Bronchial epithelial cell (primary cell): ENCODE results near the gene DACT1. TPM values are rescaled to one million over a fixed set of nuclear protein-coding genes. Genes with fewer than 3 reads are reported as not detected.

Experiments
- DNase-seq: peaks from one replicate; pipeline ENCODE4 v3.0.0-alpha.2; 2010; ENCODE audit warnings: low read depth
- FAIRE-seq: peaks from 2 replicates; lab custom pipeline; 2011; peaks lifted over from hg19 to GRCh38; lab: Jason Lieb, UNC
- H3K27me3 ChIP-seq: 2 replicates; pipeline ENCODE4 v1.5.1; 2011; ENCODE audit warnings: low read length; ENCODE audit not compliant: control insufficient read depth, insufficient read depth
- H3K36me3 ChIP-seq: 2 replicates; pipeline ENCODE4 v1.5.1; 2011; ENCODE audit warnings: low read length; ENCODE audit not compliant: control insufficient read depth, insufficient read depth
- H3K4me3 ChIP-seq: 2 replicates; pipeline ENCODE4 v1.5.1; 2011; ENCODE audit warnings: mild to moderate bottlenecking, low read depth, low read length, control low read depth
- CTCF ChIP-seq: IDR thresholded peaks from 2 replicates; pipeline ENCODE4 v1.5.1; 2011; ENCODE audit warnings: mild to moderate bottlenecking, moderate library complexity, low read length, control low read depth, inconsistent platforms; ENCODE audit not compliant: insufficient read depth, severe bottlenecking
- total RNA-seq: library from RNA; depleted of rRNA; stranded (reverse); fragments of >200 nt; gene quantifications from 2 replicates; pipeline ENCODE4 v1.2.1, GENCODE V29; 2014

The DACT1 gene
- total RNA-seq, 1 donor from 2014 or later = 1.1 TPM

- Histone ChIP-seq H3K4me3 (no peak overlapping the region), H3K36me3 (no peaks in the 10 kb centered on the region), H3K27me3 (no peaks in the 10 kb centered on the region)
- DNase-seq (no peak), FAIRE-seq (no peak)
- no peak for TF ChIP-seq CTCF
These were observed 19.1 kb downstream of the DACT1 start for GRCh38 chr14:58656671-58657411.

GRCh38 chr14:58659061-58659460 lies 21.3 kb downstream of the DACT1 start:
- DNase-seq = no peak
- Histone ChIP-seq H3K4me3 (no peak overlapping the region), H3K27me3 (no peaks in the 10 kb centered on the region), H3K36me3 (no peaks in the 10 kb centered on the region)
- FAIRE-seq = no peak
- no peak for TF ChIP-seq CTCF

GRCh38 chr14:58659846-58660245 lies 22.1 kb downstream of the DACT1 start:
- Histone ChIP-seq H3K27me3 (no peaks in the 10 kb centered on the region), H3K36me3 (no peaks in the 10 kb centered on the region), H3K4me3 (no peak overlapping the region)
- DNase-seq = no peak
- no peak for FAIRE-seq
- TF ChIP-seq CTCF = no peak

- no peak for FAIRE-seq
- no peak for TF ChIP-seq CTCF
- Histone ChIP-seq H3K27me3 (no peaks in the 10 kb centered on the region), H3K36me3 (no peaks in the 10 kb centered on the region), H3K4me3 (no peak overlapping the region)
- no peak for DNase-seq
These were observed 22.6 kb downstream of the DACT1 start for GRCh38 chr14:58660407-58660806.

- Histone ChIP-seq H3K4me3 (no peak overlapping the region), H3K27me3 (no peaks in the 10 kb centered on the region), H3K36me3 (no peaks in the 10 kb centered on the region)
- TF ChIP-seq CTCF = no peak
- FAIRE-seq = no peak
- DNase-seq = no peak
These were observed 24.3 kb downstream of the DACT1 start for GRCh38 chr14:58662018-58662417.

GRCh38 chr14:58662759-58663158 lies 25.0 kb downstream of the DACT1 start:
- FAIRE-seq = no peak
- no peak for TF ChIP-seq CTCF
- H3K27me3 ChIP-seq = peaks cover 1% of the 10 kb centered on the region
- H3K36me3 ChIP-seq = no peaks in the 10 kb centered on the region
- no peak for DNase-seq
- no peak overlapping the region for H3K4me3 ChIP-seq
